ENCODE measurements around the gene SLAMF1. TPM values are rescaled to one million over a fixed set of nuclear protein-coding genes. Genes with fewer than 3 reads are reported as not detected.
"Not testable (repeated sequence)": the region's sequence is repeated elsewhere in the genome, so short reads cannot be mapped to it uniquely, and the experiment has no call there.

Gene SLAMF1
- total RNA-seq, 2 experiments from 2014 or later, result 166 TPM

GRCh38 chr1:160630523-160631451 lies 16.1 kb downstream of the SLAMF1 start:
- DNase-seq, result no peak
- Mint-ChIP-seq H3K4me1 (ENCODE audit: low read depth) (peaks cover 93% of the 10 kb centered on the region), H3K9me3 (no peaks in the 10 kb centered on the region), H3K27me3 (no peaks in the 10 kb centered on the region), H3K4me3 (peak overlapping the region; percentile 63), H3K36me3 (peaks cover 83% of the 10 kb centered on the region), H3K27ac (peak overlapping the region; percentile 98)
- ChIA-PET CTCF (interaction anchor here (1.2 to 3.3 kb wide), 3 partner anchors 10 to 15 kb away, joined by 3 to 14 read pairs (median 11); partner anchors contain the start of gene SLAMF1), POLR2A (interaction anchor here (1.2 to 11.8 kb wide), 4 partner anchors 11 to 73 kb away, joined by 3 to 288 read pairs (median 14); partner anchors contain the start of gene SLAMF1)
- intact Hi-C loops (cut with micrococcal nuclease), result no loop called here

- CTCF ChIA-PET, result interaction anchor here (1.2 to 3.3 kb wide), 5 partner anchors 11 to 167 kb away, joined by 4 to 14 read pairs (median 10); partner anchors contain the start of genes LY9 and SLAMF1
- POLR2A ChIA-PET, result interaction anchor here (0.9 to 11.8 kb wide), 7 partner anchors 8 to 46 kb away, joined by 3 to 288 read pairs (median 6); partner anchors contain the start of gene SLAMF1
- H3K4me1 Mint-ChIP-seq (ENCODE audit: low read depth), result peaks cover 93% of the 10 kb centered on the region
- peaks cover 85% of the 10 kb centered on the region for H3K36me3 Mint-ChIP-seq
- H3K27me3 Mint-ChIP-seq, result no peaks in the 10 kb centered on the region
- peak; percentile 85 for DNase-seq
- no peaks in the 10 kb centered on the region for H3K9me3 Mint-ChIP-seq
- H3K27ac Mint-ChIP-seq, result peak overlapping the region; percentile 98
- intact Hi-C loops (cut with micrococcal nuclease), result loop anchor here (5.0 to 10.0 kb wide), 3 partner anchors 197 to 488 kb away; partner anchors contain the start of genes DCAF8, NIT1 and PFDN2
- H3K4me3 Mint-ChIP-seq, result peak overlapping the region; percentile 69
Measured at GRCh38 chr1:160629286-160630210, 17.3 kb downstream of the SLAMF1 start.

- intact Hi-C loops (cut with micrococcal nuclease), result loop anchor here (5.0 to 10.0 kb wide), 3 partner anchors 197 to 488 kb away; partner anchors contain the start of genes DCAF8, NIT1 and PFDN2
- peak overlapping the region; percentile 69 for H3K4me3 Mint-ChIP-seq
- H3K27ac Mint-ChIP-seq, result peak overlapping the region; percentile 98
- H3K9me3 Mint-ChIP-seq, result no peaks in the 10 kb centered on the region
- peaks cover 83% of the 10 kb centered on the region for H3K36me3 Mint-ChIP-seq
- peaks cover 93% of the 10 kb centered on the region for H3K4me1 Mint-ChIP-seq (ENCODE audit: low read depth)
- peak; percentile 49 for DNase-seq
- ChIA-PET CTCF (interaction anchor here (0.7 to 3.3 kb wide), 4 partner anchors 10 to 46 kb away, joined by 3 to 14 read pairs (median 10); partner anchors contain the start of gene SLAMF1), POLR2A (interaction anchor here (1.1 to 11.8 kb wide), 7 partner anchors 9 to 46 kb away, joined by 3 to 288 read pairs (median 7); partner anchors contain the start of gene SLAMF1)
- no peaks in the 10 kb centered on the region for H3K27me3 Mint-ChIP-seq
Measured at GRCh38 chr1:160628799-160629263, 18.0 kb downstream of the SLAMF1 start.

- ChIA-PET POLR2A (interaction anchor here (1.0 to 11.8 kb wide), 12 partner anchors 8 to 490 kb away, joined by 3 to 288 read pairs (median 4); partner anchors contain the start of genes CD48, LY9, NIT1 and PFDN2), CTCF (interaction anchor here (1.0 to 2.5 kb wide), 5 partner anchors 9 to 18 kb away, joined by 3 to 10 read pairs (median 9); no protein-coding TSS in a partner anchor)
- Mint-ChIP-seq H3K4me3 (peak overlapping the region; percentile 55), H3K4me1 (ENCODE audit: low read depth) (peaks cover 93% of the 10 kb centered on the region), H3K36me3 (peaks cover 82% of the 10 kb centered on the region), H3K27ac (peak overlapping the region; percentile 98)
- intact Hi-C loops (cut with micrococcal nuclease), result loop anchor here (1.0 to 10.0 kb wide), 10 partner anchors 11 to 1551 kb away; partner anchors contain the start of genes AIM2, CD84, DCAF8 and LY9
- H3K9me3 Mint-ChIP-seq, H3K27me3 Mint-ChIP-seq: not testable (repeated sequence)
- peak; percentile 91 for DNase-seq
Measured at GRCh38 chr1:160627677-160628289, 19.1 kb downstream of the SLAMF1 start.

- intact Hi-C loops (cut with micrococcal nuclease), result loop anchor here (1.0 to 10.0 kb wide), 13 partner anchors 12 to 1550 kb away; partner anchors contain the start of genes AIM2, CD84, DCAF8 and LY9
- peaks cover 95% of the 10 kb centered on the region for H3K4me1 Mint-ChIP-seq (ENCODE audit: low read depth)
- peak overlapping the region; percentile 70 for H3K4me3 Mint-ChIP-seq
- peaks cover 85% of the 10 kb centered on the region for H3K36me3 Mint-ChIP-seq
- CTCF ChIA-PET, result interaction anchor here (0.6 to 2.5 kb wide), 8 partner anchors 8 to 327 kb away, joined by 3 to 10 read pairs (median 3); no protein-coding TSS in a partner anchor
- H3K27me3 Mint-ChIP-seq, result no peaks in the 10 kb centered on the region
- DNase-seq, result peak; percentile 49
- peak overlapping the region; percentile 98 for H3K27ac Mint-ChIP-seq
- H3K9me3 Mint-ChIP-seq, result no peaks in the 10 kb centered on the region
- POLR2A ChIA-PET, result interaction anchor here (0.7 to 11.8 kb wide), 18 partner anchors 7 to 491 kb away, joined by 3 to 288 read pairs (median 4); partner anchors contain the start of genes CD48, LY9, NIT1 and PFDN2
Measured at GRCh38 chr1:160626509-160627342, 20.1 kb downstream of the SLAMF1 start.

GRCh38 chr1:160625725-160626498 lies 20.9 kb downstream of the SLAMF1 start:
- intact Hi-C loops (cut with micrococcal nuclease), result loop anchor here (1.0 to 10.0 kb wide), 11 partner anchors 39 to 1549 kb away; partner anchors contain the start of genes AIM2, CD84, DCAF8 and LY9
- CTCF ChIA-PET, result interaction anchor here (1.1 to 2.5 kb wide), 3 partner anchors 7 to 82 kb away, joined by 3 to 10 read pairs (median 3); no protein-coding TSS in a partner anchor
- Mint-ChIP-seq H3K27ac (peak overlapping the region; percentile 98), H3K27me3 (no peaks in the 10 kb centered on the region), H3K4me3 (peak overlapping the region; percentile 70), H3K36me3 (peaks cover 84% of the 10 kb centered on the region), H3K4me1 (ENCODE audit: low read depth) (peaks cover 94% of the 10 kb centered on the region), H3K9me3 (no peaks in the 10 kb centered on the region)
- peak; percentile 86 for DNase-seq
- POLR2A ChIA-PET, result interaction anchor here (0.5 to 11.8 kb wide), 11 partner anchors 7 to 866 kb away, joined by 3 to 288 read pairs (median 4); partner anchors contain the start of genes CD48 and SLAMF1

- CTCF ChIA-PET, result interaction anchor here (0.7 kb wide), 1 partner anchor 17 kb away, joined by 3 read pairs; no protein-coding TSS in a partner anchor
- Mint-ChIP-seq H3K27me3 (no peaks in the 10 kb centered on the region), H3K27ac (peak overlapping the region; percentile 98), H3K9me3 (no peaks in the 10 kb centered on the region), H3K4me1 (ENCODE audit: low read depth) (peaks cover 89% of the 10 kb centered on the region), H3K36me3 (peaks cover 79% of the 10 kb centered on the region), H3K4me3 (peak overlapping the region; percentile 70)
- POLR2A ChIA-PET, result interaction anchor here (0.5 to 11.8 kb wide), 6 partner anchors 11 to 866 kb away, joined by 3 to 288 read pairs (median 4); partner anchors contain the start of gene SLAMF1
- DNase-seq, result no peak
- intact Hi-C loops (cut with micrococcal nuclease), result loop anchor here (5.0 to 10.0 kb wide), 3 partner anchors 193 to 492 kb away; partner anchors contain the start of genes DCAF8, NIT1 and PFDN2
Measured at GRCh38 chr1:160625321-160625720, 21.5 kb downstream of the SLAMF1 start.

GRCh38 chr1:160624464-160624863 lies 22.4 kb downstream of the SLAMF1 start:
- Mint-ChIP-seq H3K9me3 (no peaks in the 10 kb centered on the region), H3K27me3 (no peaks in the 10 kb centered on the region), H3K4me1 (ENCODE audit: low read depth) (peaks cover 89% of the 10 kb centered on the region), H3K36me3 (peaks cover 78% of the 10 kb centered on the region), H3K4me3 (peak overlapping the region; percentile 70), H3K27ac (peak overlapping the region; percentile 98)
- ChIA-PET POLR2A (interaction anchor here (0.6 to 11.8 kb wide), 4 partner anchors 20 to 83 kb away, joined by 3 to 288 read pairs (median 4); partner anchors contain the start of gene SLAMF1), CTCF (interaction anchor here (0.7 to 1.5 kb wide), 4 partner anchors 16 to 44 kb away, joined by 3 to 5 read pairs (median 3); no protein-coding TSS in a partner anchor)
- DNase-seq, result no peak
- intact Hi-C loops (cut with micrococcal nuclease), result loop anchor here (10.0 kb wide), 1 partner anchor 360 kb away; the partner anchor contains the start of gene DCAF8

All from activated CD4-positive, alpha-beta memory T cell treated with anti-CD3 and anti-CD28 coated beads for 36 hours (primary cell).